K562 (cell line): Measurements from ENCODE around the gene CRADD. TPM values are rescaled to one million over a fixed set of nuclear protein-coding genes. Genes with fewer than 3 reads are reported as not detected.

Experiments used
- ATAC-seq: fragments of 200-7000 bp; cut with Tn5 transposase; 3 replicates; pipeline ENCODE4 v1.9.1; 2020; ENCODE audit warnings: moderate library complexity
- BruUV-seq: library from RNA; stranded (reverse); fragments of 400-500 nt; replicated peaks from 2 replicates; lab custom pipeline; 2021; lab: Mats Ljungman, UMichigan
- CTCF ChIA-PET: fragments of 300-600 bp; formaldehyde crosslinking; extraction: SDS; loops from one replicate; lab custom pipeline; 2021; ENCODE audit warnings: low intra/inter-chr PET ratio; lab: Yijun Ruan, JAX
- POLR2A ChIA-PET: fragments of 300-600, 350-650 bp; sonication (Branson Sonifier 250); formaldehyde crosslinking; extraction: SDS; loops from one replicate; lab custom pipeline; 2021; ENCODE audit warnings: antibody characterized with exemption, inconsistent platforms; lab: Yijun Ruan, JAX
- DNase-seq, 4 experiments: peaks; one replicate each; pipeline versions ENCODE4 v3.0.0 to v3.0.0-alpha.2; 2011 to 2018; ENCODE audit warnings: low spot score in 3 of 4, mixed read lengths in 3 of 4; ENCODE audit errors: extremely low read depth in 1 of 4
- FAIRE-seq: peaks from 2 replicates; lab custom pipeline; 2011; peaks lifted over from hg19 to GRCh38; lab: Jason Lieb, UNC
- H2AFZ ChIP-seq: 2 replicates; pipeline ENCODE4 v1.6.0; 2011; ENCODE audit warnings: low read depth, low read length, control low read depth, inconsistent platforms
- H3K27ac ChIP-seq: fragments of 200-600 bp; 3 replicates; pipeline ENCODE4 v1.8.0; 2011; ENCODE audit warnings: low read depth, mild to moderate bottlenecking, control low read depth, inconsistent platforms, low read length, moderate library complexity, mixed read lengths; ENCODE audit errors: extremely low read depth
- H3K27me3 ChIP-seq, 2 experiments: fragments of 300-600 bp in 1 of 2; 2 replicates in 1 of 2; 3 replicates in 1 of 2; pipeline versions ENCODE4 v1.6.0 to v1.8.0; 2011; ENCODE audit warnings: inconsistent platforms in 2 of 2, low read length in 2 of 2, mild to moderate bottlenecking in 1 of 2, mixed read lengths in 1 of 2, moderate library complexity in 1 of 2; ENCODE audit not compliant: control insufficient read depth in 2 of 2, insufficient read depth in 2 of 2
- H3K36me3 ChIP-seq: fragments of 300-600 bp; 3 replicates; pipeline ENCODE4 v1.8.0; 2011; ENCODE audit warnings: mild to moderate bottlenecking, low read length, inconsistent platforms; ENCODE audit not compliant: control insufficient read depth, insufficient read depth
- H3K4me1 ChIP-seq, 2 experiments: fragments of 200-600 bp in 1 of 2; replicated peaks in 1 of 2; 2 replicates in 1 of 2; 3 replicates in 1 of 2; pipeline versions ENCODE4 v1.5.1 to v1.8.0; 2011; ENCODE audit warnings: inconsistent platforms in 2 of 2, low read length in 2 of 2, mild to moderate bottlenecking in 1 of 2, mixed read lengths in 1 of 2, moderate library complexity in 1 of 2; ENCODE audit not compliant: control insufficient read depth in 2 of 2, insufficient read depth in 2 of 2
- H3K4me2 ChIP-seq: 2 replicates; pipeline ENCODE4 v1.6.1; 2011; ENCODE audit warnings: low read length, control low read depth, inconsistent platforms, mixed read lengths; ENCODE audit not compliant: insufficient read depth
- H3K4me3 ChIP-seq: fragments of 200-600 bp; sonication (generic), shearing (Covaris generic); 2 replicates; pipeline ENCODE4 v1.5.1; 2016; ENCODE audit warnings: control low read depth, inconsistent platforms
- H3K79me2 ChIP-seq: fragments of 200-600 bp; 3 replicates; pipeline ENCODE4 v1.8.0; 2011; ENCODE audit warnings: low read length, inconsistent platforms; ENCODE audit not compliant: control insufficient read depth, insufficient read depth
- H3K9ac ChIP-seq, 2 experiments: 2 replicates each; pipeline versions ENCODE4 v1.6.0 to v1.6.1; 2011; ENCODE audit warnings: low read depth in 2 of 2, low read length in 2 of 2, control low read depth in 1 of 2, inconsistent platforms in 1 of 2, mild to moderate bottlenecking in 1 of 2, mixed read lengths in 1 of 2; ENCODE audit not compliant: insufficient read depth in 1 of 2
- H3K9me1 ChIP-seq: one replicate; pipeline ENCODE4 v1.6.0; 2011; ENCODE audit warnings: inconsistent platforms, mild to moderate bottlenecking, low read length, moderate library complexity; ENCODE audit not compliant: control insufficient read depth, insufficient read depth
- H3K9me3 ChIP-seq: replicated peaks from 2 replicates; pipeline ENCODE4 v1.5.1; 2011; ENCODE audit warnings: low read depth, low read length, inconsistent platforms; ENCODE audit not compliant: control insufficient read depth, insufficient read depth
- H4K20me1 ChIP-seq: replicated peaks from 2 replicates; pipeline ENCODE4 v1.6.1; 2011; ENCODE audit warnings: low read length, inconsistent platforms, mixed read lengths; ENCODE audit not compliant: control insufficient read depth, insufficient read depth
- ELF4 ChIP-seq: fragments of 450-650 bp; formaldehyde crosslinking; IDR thresholded peaks from 2 replicates; pipeline ENCODE4 v1.4.0; 2022; ENCODE audit warnings: missing genetic modification characterization
- FOSL1 ChIP-seq: fragments of 200-800 bp; sonication (Bioruptor generic); conservative IDR thresholded peaks from 2 replicates; pipeline ENCODE4 v1.6.1; 2016; ENCODE audit warnings: missing genetic modification characterization, missing compliant biosample characterization
- NR2C2 ChIP-seq, 2 experiments: fragments of 200-800 bp in 1 of 2; sonication (Bioruptor generic) in 1 of 2; sonication (generic) in 1 of 2; formaldehyde crosslinking in 1 of 2; IDR thresholded peaks; 2 replicates each; pipeline versions ENCODE4 v1.6.1 to v1.8.0; 2016 to 2022; ENCODE audit warnings: mild to moderate bottlenecking in 1 of 2, missing compliant biosample characterization in 1 of 2, missing genetic modification characterization in 1 of 2, missing genetic modification reagents in 1 of 2
- NRF1 ChIP-seq, 2 experiments: fragments of 450-650 bp; IDR thresholded peaks in 1 of 2; conservative IDR thresholded peaks in 1 of 2; 2 replicates each; pipeline ENCODE4 v1.6.1; 2014; ENCODE audit warnings: mild to moderate bottlenecking in 2 of 2
- OTX1 ChIP-seq: fragments of 450-650 bp; formaldehyde crosslinking; IDR thresholded peaks from 2 replicates; pipeline ENCODE4 v1.4.0; 2022; ENCODE audit warnings: mild to moderate bottlenecking
- PHF20 ChIP-seq: fragments of 450-650 bp; IDR thresholded peaks from 2 replicates; pipeline ENCODE4 v1.6.1; 2018; ENCODE audit not compliant: partially characterized antibody
- RBM14 ChIP-seq: fragments of 200-400 bp; formaldehyde crosslinking; IDR thresholded peaks from 2 replicates; pipeline ENCODE4 v1.6.1; 2018; ENCODE audit warnings: low read depth, mild to moderate bottlenecking, low read length, moderate library complexity, borderline replicate concordance; ENCODE audit not compliant: insufficient read depth
- TAL1 ChIP-seq: fragments of 450-650 bp; IDR thresholded peaks from 2 replicates; pipeline ENCODE4 v1.6.1; 2016; ENCODE audit warnings: mild to moderate bottlenecking
- ZBTB17 ChIP-seq: fragments of 450-650 bp; formaldehyde crosslinking; IDR thresholded peaks from 2 replicates; pipeline ENCODE4 v1.4.0; 2020; ENCODE audit warnings: mild to moderate bottlenecking
- whole genome bisulfite sequencing: fragments of 100-300 bp; shearing (Covaris generic); methylation state at CpG from one replicate; pipeline ENCODE4 v1.1.6; 2016; ENCODE audit warnings: low coverage, mixed read lengths; ENCODE audit not compliant: insufficient coverage; ENCODE audit errors: missing lambda C conversion rate; 5-methylcytosine and 5-hydroxymethylcytosine counted together
- in situ Hi-C: fragments of 300-500 bp; cut with MboI; formaldehyde crosslinking; loops from 4 replicates; pipeline ENCODE4 v1.15.0; 2018; ENCODE audit warnings: inconsistent platforms, mixed read lengths
- intact Hi-C: fragments of 100-400 bp; cut with micrococcal nuclease; formaldehyde crosslinking; loops from 2 replicates; pipeline ENCODE4 v1.14.2; 2022
- polyA plus RNA-seq, 8 experiments: library from polyadenylated mRNA; depleted of rRNA in 4 of 8; stranded (reverse) in 5 of 8; unstranded in 3 of 8; fragments of >200 nt; fragmentation: Nextera tagmentation in 2 of 8; fragmentation: Illumina TruSeq in 1 of 8; extraction: Ambion mirVana in 2 of 8; extraction: Trizol in 1 of 8; gene quantifications; 2 replicates each; pipeline versions ENCODE4 v1.2.1 to v1.2.3, GENCODE V29; 2011 to 2014; ENCODE audit warnings: inconsistent platforms in 1 of 8, missing spikeins in 1 of 8
- total RNA-seq, 7 experiments: library from RNA; depleted of rRNA in 6 of 7; stranded (reverse); fragments of >200 nt in 6 of 7; fragmentation: Illumina TruSeq in 2 of 7; extraction: Trizol in 2 of 7; gene quantifications; 2 replicates each; pipeline versions ENCODE4 v1.2.1 to v1.2.3, GENCODE V29; 2011 to 2021; ENCODE audit warnings: low replicate concordance in 1 of 7

CRADD gene
- total and polyA plus RNA-seq, 9 of the 15 experiments (the other 6 are each of a cell fraction or from before 2014, with no cell fraction given) = 20.5 to 41.1 (median 25.9) TPM

DNA sequence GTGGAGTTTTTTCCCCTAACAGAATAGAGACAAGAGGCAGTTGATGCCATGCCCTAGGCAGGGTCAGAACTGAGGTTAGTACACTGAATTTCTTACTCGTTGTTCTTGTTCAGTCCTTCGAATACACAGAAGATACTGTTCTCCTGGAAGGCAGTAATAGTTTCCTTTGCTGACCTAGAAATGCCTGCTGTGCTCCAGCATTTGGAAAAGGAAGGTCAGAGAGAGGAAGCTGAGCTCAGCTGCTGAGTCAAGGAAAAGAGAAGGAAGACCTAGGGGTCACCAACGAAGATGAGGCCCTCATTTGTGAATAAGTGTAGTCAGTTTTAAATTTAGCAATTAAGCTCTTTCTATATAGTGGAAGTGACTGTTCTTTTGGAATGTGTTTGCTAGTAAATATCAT lies 100.1 kb downstream of the CRADD start:
- no peak for TF ChIP-seq PHF20
- TF ChIP-seq NR2C2 (CRISPR knock-in tag; IDR thresholded peaks at IDR 0.05) = no peak
- peak; percentile 27; the same call in 1 of the 2 replicates for TF ChIP-seq NR2C2 (tag; IDR thresholded peaks at IDR 0.05)
- TF ChIP-seq, all 486 proteins: peak for 1
- intact Hi-C loops (no loop called here), in situ Hi-C loops (no loop called here)
- Histone ChIP-seq H3K9ac (peak overlapping the region in 1 of 2 experiments; percentile 30; a peak in 2 of 4 replicates), H3K4me3 (no peak overlapping the region), H3K27me3 (no peaks in the 10 kb centered on the region), H3K36me3 (peaks cover 7% of the 10 kb centered on the region; the same call in 1 of the 3 replicates), H3K9me3 (no peaks in the 10 kb centered on the region), H2AFZ (0 out of 2 replicates have a peak overlapping the region, but pooled peaks have one; percentile 15), H3K4me2 (peak overlapping the region; percentile 6; the same call in 1 of the 2 replicates), H3K9me1 (no peaks in the 10 kb centered on the region), H3K27ac (peak overlapping the region; percentile 50; the same call in 1 of the 3 replicates), H4K20me1 (no peaks in the 10 kb centered on the region), H3K79me2 (peaks cover 43% of the 10 kb centered on the region), H3K4me1 (peaks cover 0 to 22% of the 10 kb centered on the region in 2 experiments; a peak in 4 of 5 replicates)
- FAIRE-seq = peak; percentile 49
- 35% methylated on average over 3 of the region's 3 CpGs for WGBS
- DNase-seq = no peak
- no TSS peak for BruUV-seq
- ChIA-PET CTCF (no interaction called here), POLR2A (interaction anchor here (1.0 kb wide), 1 partner anchor 15 kb away, joined by 6 read pairs; no protein-coding TSS in a partner anchor)
- no peak for ATAC-seq

DNA sequence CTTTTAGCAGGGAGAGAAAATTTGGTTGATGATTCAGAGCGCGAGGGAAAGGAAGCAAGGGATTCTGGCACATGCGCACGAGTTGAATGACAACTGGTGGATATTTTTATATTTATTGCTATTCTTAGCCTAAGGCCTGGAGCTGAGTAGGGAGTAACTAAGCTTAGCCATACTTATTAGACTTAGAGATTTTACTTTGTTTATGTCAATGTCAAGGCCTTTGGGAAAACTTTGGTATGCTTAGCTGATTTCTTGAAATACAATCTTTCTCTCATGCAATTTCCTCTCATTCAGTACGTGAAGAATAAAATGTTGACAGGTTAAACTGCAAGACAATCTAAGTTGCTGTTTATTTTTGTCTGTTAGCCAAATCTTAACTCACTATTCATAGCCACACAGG lies 101.1 kb downstream of the CRADD start:
- no peaks in the 10 kb centered on the region for H3K27me3 ChIP-seq
- FAIRE-seq (no peak), DNase-seq (no peak), ATAC-seq (no peak)
- no peaks in the 10 kb centered on the region for H3K9me3 ChIP-seq
- H3K36me3 ChIP-seq = peaks cover 7% of the 10 kb centered on the region; the same call in 1 of the 3 replicates
- H3K4me1 ChIP-seq = peaks cover 0 to 16% of the 10 kb centered on the region in 2 experiments; a peak in 3 of 5 replicates
- H4K20me1 ChIP-seq = no peaks in the 10 kb centered on the region
- no peak overlapping the region for H3K4me2 ChIP-seq
- peaks cover 43% of the 10 kb centered on the region for H3K79me2 ChIP-seq
- TF ChIP-seq OTX1 (CRISPR knock-in tag) = no peak
- TF ChIP-seq RBM14 = no peak
- no peak for TF ChIP-seq ELF4 (CRISPR knock-in tag)
- TF ChIP-seq NRF1 (conservative IDR thresholded peaks at IDR 0.05 in 1 of 2, IDR thresholded peaks at IDR 0.05 in 1 of 2) = peak; percentile 85 to 88
- no peak for TF ChIP-seq TAL1
- no peak for TF ChIP-seq ZBTB17 (CRISPR knock-in tag)
- peak; percentile 2; the same call in 1 of the 2 replicates for TF ChIP-seq FOSL1
- in situ Hi-C loops (no loop called here), intact Hi-C loops (no loop called here)
- ChIA-PET CTCF (interaction anchor here (0.7 kb wide), 1 partner anchor 173 kb away, joined by 7 read pairs; no protein-coding TSS in a partner anchor), POLR2A (no interaction called here)
- 63% methylated on average over 5 of the region's 5 CpGs for WGBS
- H3K9ac ChIP-seq = no peak overlapping the region
- no peaks in the 10 kb centered on the region for H3K9me1 ChIP-seq
- BruUV-seq = no TSS peak
- no peak overlapping the region for H2AFZ ChIP-seq
- H3K4me3 ChIP-seq = no peak overlapping the region
- no peak overlapping the region; the same call in 2 of the 3 replicates for H3K27ac ChIP-seq
